Activated T-helper 17 cell treated with anti-CD3 and anti-CD28 coated beads, Interleukin-2, amount 50 U/mL, for 72 hours (primary cell): ENCODE measurements around the gene EIF4G3. TPM values are rescaled to one million over a fixed set of nuclear protein-coding genes. Genes with fewer than 3 reads are reported as not detected.

ENCODE experiments used
- ATAC-seq: fragments of 150-1000 bp; cut with Tn5 transposase; replicated peaks from 2 replicates; pipeline ENCODE4 v1.10.0; 2021; ENCODE audit warnings: mild to moderate bottlenecking, moderate library complexity
- H3K27ac Mint-ChIP-seq: one replicate; pipeline ENCODE4 v1.8.0; 2022; ENCODE audit warnings: mixed read lengths
- H3K27me3 Mint-ChIP-seq: one replicate; pipeline ENCODE4 v1.8.0; 2022; ENCODE audit warnings: mixed read lengths
- H3K36me3 Mint-ChIP-seq: one replicate; pipeline ENCODE4 v1.8.0; 2022; ENCODE audit warnings: low read depth, mild to moderate bottlenecking, mixed read lengths
- H3K4me1 Mint-ChIP-seq: one replicate; pipeline ENCODE4 v1.8.0; 2022; ENCODE audit warnings: mixed read lengths
- H3K4me3 Mint-ChIP-seq: one replicate; pipeline ENCODE4 v1.8.0; 2022; ENCODE audit warnings: mild to moderate bottlenecking, mixed read lengths
- H3K9me3 Mint-ChIP-seq: one replicate; pipeline ENCODE4 v1.8.0; 2022; ENCODE audit warnings: mixed read lengths
- total RNA-seq, 2 donors: library from RNA; stranded (reverse); gene quantifications; one replicate each; pipeline ENCODE4 v1.2.3, GENCODE V29; 2022

EIF4G3 gene
- total RNA-seq, 2 donors from 2014 or later, result 32.9 to 56.2 TPM

DNA sequence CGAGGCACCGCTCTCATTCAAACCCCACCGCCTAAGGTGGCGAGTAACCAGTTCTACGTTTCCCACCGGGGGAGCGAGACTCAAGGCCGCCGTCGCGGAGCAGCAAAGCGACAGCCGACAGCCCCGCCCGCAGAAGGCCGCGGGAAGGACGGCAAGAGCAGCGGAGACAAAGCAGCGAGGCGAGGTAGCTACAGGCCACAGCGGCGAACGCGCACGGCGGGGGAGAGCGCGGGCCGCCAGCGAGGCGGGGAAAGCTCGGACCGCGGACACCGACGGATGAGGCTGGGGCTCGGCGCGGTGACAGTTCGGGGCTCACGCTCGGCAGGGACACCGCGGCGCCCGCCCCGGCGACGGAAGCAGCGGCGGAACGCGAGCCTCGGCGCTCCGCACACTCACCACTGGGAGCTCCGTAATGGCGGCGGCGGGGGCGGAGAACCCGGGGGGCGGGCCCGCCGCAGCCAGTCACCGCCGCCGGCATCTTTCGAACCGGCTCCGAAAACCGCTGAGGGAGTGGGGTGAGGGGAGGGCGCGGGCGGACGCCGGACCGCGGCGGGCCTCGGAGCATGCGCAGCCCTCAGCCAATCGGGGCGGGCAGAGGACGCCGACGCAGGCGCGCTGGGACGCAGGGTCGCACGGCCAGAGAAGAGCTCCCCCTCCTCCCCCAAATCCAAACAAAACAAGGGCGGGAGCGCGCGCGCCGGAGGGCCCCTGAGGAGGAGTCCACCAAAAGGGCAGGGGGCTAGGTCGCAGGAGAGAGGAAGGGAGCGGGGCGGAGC is 390.3 kb downstream of the EIF4G3 start:
- Mint-ChIP-seq H3K27ac (peak overlapping the region; percentile 88), H3K36me3 (peaks cover 13% of the 10 kb centered on the region), H3K4me1 (peaks cover 7% of the 10 kb centered on the region), H3K27me3 (no peaks in the 10 kb centered on the region), H3K9me3 (no peaks in the 10 kb centered on the region), H3K4me3 (peak overlapping the region; percentile 92)
- ATAC-seq, result peak; percentile 84

DNA sequence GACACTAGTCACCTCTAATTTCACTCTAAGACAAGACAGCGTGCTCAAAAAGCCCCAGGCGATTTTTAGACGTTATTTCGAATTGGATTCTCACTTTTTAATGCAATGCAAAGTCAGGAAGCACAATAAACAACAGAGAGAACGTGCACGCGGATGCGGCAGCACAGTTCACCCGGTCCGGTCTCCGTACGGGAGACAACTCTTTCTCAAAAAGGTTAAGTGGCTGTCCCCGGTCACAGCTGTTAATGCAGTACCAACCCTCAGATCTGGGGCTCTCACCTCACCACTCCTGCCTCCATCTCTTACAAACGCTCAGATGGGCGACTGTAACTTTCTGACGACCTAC is 390.8 kb downstream of the EIF4G3 start:
- Mint-ChIP-seq H3K4me3 (peak overlapping the region; percentile 92), H3K9me3 (no peaks in the 10 kb centered on the region), H3K36me3 (peaks cover 19% of the 10 kb centered on the region), H3K27me3 (no peaks in the 10 kb centered on the region), H3K27ac (peak overlapping the region; percentile 88), H3K4me1 (peaks cover 13% of the 10 kb centered on the region)
- ATAC-seq, result peak; percentile 4

DNA sequence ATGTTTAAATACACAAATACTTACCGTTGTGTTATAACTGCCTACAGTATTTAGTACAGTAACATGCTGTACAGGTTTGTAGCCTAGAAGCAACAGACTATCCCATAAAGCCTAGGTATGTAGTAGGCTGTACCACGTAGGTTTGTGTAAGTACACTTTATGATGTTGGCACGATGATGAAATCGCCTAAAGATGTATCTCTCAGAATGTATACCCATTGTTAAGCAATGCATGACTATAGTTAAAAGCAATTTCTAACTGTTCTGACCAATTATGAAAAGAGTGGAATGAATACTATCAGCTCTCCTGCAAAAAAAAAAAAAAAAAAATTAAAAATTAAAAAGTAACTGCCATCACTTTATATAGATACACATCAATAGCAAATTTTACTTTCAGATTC is 401.0 kb downstream of the EIF4G3 start:
- no peaks in the 10 kb centered on the region for H3K9me3 Mint-ChIP-seq
- no peak overlapping the region for H3K4me3 Mint-ChIP-seq
- H3K36me3 Mint-ChIP-seq, result peaks cover 95% of the 10 kb centered on the region
- H3K27me3 Mint-ChIP-seq, result no peaks in the 10 kb centered on the region
- H3K27ac Mint-ChIP-seq, result no peak overlapping the region
- peak; percentile 71 for ATAC-seq
- H3K4me1 Mint-ChIP-seq, result peaks cover 12% of the 10 kb centered on the region

DNA sequence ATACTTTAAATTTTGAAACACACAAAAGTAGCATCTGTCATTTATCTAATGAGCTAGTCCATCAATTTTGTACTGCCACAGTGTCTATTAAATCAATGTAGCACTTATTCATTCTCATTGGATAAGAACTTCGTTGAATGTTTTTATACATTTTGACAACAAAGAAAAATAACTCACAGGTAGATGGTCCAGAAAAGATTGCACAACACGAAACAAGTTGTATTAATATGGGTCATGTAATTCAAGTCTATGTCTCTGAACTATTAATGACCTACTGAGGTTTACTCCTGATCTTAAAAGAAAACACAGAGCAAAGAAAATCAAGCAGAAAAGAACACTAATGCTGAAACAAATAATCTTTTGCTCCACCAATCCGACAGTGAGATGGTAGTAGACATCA is 404.9 kb downstream of the EIF4G3 start:
- peaks cover 100% of the 10 kb centered on the region for H3K36me3 Mint-ChIP-seq
- ATAC-seq, result no peak
- H3K4me3 Mint-ChIP-seq, result no peak overlapping the region
- no peaks in the 10 kb centered on the region for H3K9me3 Mint-ChIP-seq
- H3K27me3 Mint-ChIP-seq, result no peaks in the 10 kb centered on the region
- H3K27ac Mint-ChIP-seq, result no peak overlapping the region
- H3K4me1 Mint-ChIP-seq, result no peaks in the 10 kb centered on the region

DNA sequence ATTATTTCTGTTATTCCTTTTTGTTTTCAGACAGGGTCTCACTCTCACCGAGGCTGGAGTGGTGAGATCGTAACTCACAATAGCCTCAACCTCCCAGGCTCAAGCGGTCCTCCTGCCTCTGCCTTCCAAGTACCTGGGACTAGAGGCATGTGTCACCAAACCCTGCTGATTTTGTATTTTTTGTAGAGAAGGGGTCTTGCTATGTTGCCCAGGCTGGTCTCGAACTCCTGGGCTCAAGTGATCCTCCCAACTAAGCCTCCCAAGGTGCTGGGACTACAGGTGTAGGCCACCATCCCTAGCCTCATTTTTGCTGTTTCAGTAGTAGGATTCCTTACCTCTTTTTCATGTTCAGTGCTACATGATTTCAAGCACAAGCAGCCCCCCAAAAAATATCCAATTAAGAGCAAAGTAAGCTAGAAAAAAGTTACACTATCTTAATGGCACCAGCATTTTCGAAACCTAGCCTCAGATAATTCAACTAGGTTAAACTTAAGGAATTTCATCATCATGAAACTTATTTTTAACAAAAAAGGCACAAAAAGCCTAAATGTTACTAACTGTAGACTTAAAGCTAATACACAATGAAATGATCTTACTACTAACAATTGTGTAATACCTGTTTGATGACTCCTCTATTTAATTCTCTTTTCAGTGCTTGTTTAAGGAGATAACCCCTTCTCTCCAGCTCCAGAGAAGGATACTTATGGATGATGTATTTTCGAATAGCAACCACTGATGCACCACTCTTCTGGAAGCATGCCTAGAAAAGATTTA is 406.2 kb downstream of the EIF4G3 start:
- Mint-ChIP-seq H3K9me3 (no peaks in the 10 kb centered on the region), H3K4me3 (no peak overlapping the region), H3K4me1 (no peaks in the 10 kb centered on the region), H3K27ac (no peak overlapping the region), H3K27me3 (no peaks in the 10 kb centered on the region), H3K36me3 (peaks cover 100% of the 10 kb centered on the region)
- no peak for ATAC-seq

DNA sequence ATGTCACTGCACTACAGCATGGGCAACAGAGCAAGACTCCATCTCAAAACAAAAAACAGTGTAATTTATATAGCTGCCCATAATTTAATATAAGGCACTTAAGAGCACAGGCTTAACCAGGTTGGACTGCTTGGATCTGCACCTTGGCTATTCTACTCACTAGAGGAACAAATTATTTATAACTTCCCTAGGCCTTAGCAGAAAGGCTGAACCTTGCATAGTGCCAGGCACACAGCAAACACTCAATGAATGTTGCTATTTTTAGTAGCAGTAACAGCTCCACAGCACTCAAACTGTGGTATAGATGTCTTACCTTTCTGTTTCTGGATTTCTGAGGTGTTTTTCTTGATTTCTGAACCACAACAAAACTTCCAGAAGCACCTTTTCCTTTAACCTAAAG is 409.4 kb downstream of the EIF4G3 start:
- H3K4me1 Mint-ChIP-seq, result no peaks in the 10 kb centered on the region
- H3K27ac Mint-ChIP-seq, result no peak overlapping the region
- H3K27me3 Mint-ChIP-seq, result no peaks in the 10 kb centered on the region
- ATAC-seq, result no peak
- H3K9me3 Mint-ChIP-seq, result no peaks in the 10 kb centered on the region
- no peak overlapping the region for H3K4me3 Mint-ChIP-seq
- H3K36me3 Mint-ChIP-seq, result peaks cover 100% of the 10 kb centered on the region

DNA sequence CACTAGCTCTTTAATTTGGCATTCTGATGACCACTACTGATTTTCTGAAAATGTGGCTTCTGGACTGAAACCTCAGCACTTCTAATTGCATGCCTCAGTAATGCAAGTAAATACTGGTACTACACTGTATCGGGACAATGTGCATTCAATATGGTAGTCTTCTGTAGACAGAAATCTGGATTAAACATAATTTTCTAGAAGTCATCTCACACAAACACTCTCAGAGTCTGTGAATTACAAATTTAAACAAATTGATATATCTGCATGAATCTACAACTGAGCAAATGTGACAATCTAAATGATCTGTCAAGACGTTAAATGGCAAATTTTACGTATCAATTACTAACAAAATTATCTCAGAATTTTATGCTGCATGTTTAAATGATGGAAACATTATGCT is 413.3 kb downstream of the EIF4G3 start:
- H3K27me3 Mint-ChIP-seq, result no peaks in the 10 kb centered on the region
- peaks cover 3% of the 10 kb centered on the region for H3K4me1 Mint-ChIP-seq
- no peak overlapping the region for H3K4me3 Mint-ChIP-seq
- no peak for ATAC-seq
- peaks cover 100% of the 10 kb centered on the region for H3K36me3 Mint-ChIP-seq
- no peaks in the 10 kb centered on the region for H3K9me3 Mint-ChIP-seq
- H3K27ac Mint-ChIP-seq, result no peak overlapping the region

DNA sequence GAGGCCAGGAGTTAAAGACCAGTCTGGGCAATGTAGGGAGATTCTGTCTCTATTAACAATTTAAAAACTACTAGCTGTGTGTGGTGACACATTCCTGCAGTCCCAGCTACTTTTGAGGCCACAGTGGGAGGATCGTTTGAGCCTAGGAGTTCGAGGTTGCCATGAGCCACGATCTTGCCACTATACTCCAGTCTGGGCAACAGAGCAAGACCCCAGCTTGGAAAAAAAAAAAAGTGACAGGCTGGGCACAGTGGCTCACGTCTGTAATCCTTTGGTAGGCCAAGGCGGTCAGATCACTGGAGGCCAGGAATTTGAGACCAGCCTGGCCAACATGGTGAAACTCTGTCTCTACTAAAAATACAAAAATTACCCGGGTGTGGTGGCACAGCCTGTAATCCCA is 416.4 kb downstream of the EIF4G3 start:
- H3K9me3 Mint-ChIP-seq, result no peaks in the 10 kb centered on the region
- no peak overlapping the region for H3K27ac Mint-ChIP-seq
- H3K4me1 Mint-ChIP-seq, result peaks cover 3% of the 10 kb centered on the region
- no peaks in the 10 kb centered on the region for H3K27me3 Mint-ChIP-seq
- H3K4me3 Mint-ChIP-seq, result no peak overlapping the region
- no peak for ATAC-seq
- peaks cover 99% of the 10 kb centered on the region for H3K36me3 Mint-ChIP-seq

Other genes starting within 250 kb of the EIF4G3 start
- gene ECE1, start 113.6 kb upstream of the EIF4G3 start, total RNA-seq, result 100 to 1,000 TPM in 1 of 2 donors, 10 to 100 TPM in 1; 75.4 to 219 TPM